Lower lobe of right lung (tissue), 2 donors: Measurements from ENCODE around the gene SLC7A5. TPM values are rescaled to one million over a fixed set of nuclear protein-coding genes. Genes with fewer than 3 reads are reported as not detected.

Experiments
- ATAC-seq, 2 donors: fragments of 200-7000 bp; cut with Tn5 transposase; one replicate each; pipeline ENCODE4 v1.9.1; 2020 to 2022; ENCODE audit warnings: mild to moderate bottlenecking in 2 of 2, moderate library complexity in 2 of 2
- DNase-seq: peaks from one replicate; pipeline ENCODE4 v3.0.0-alpha.2; 2020
- H3K27ac ChIP-seq: fragments of 200-600 bp; one replicate; pipeline ENCODE4 v1.8.0; 2022
- H3K27me3 ChIP-seq: fragments of 200-600 bp; one replicate; pipeline ENCODE4 v1.8.0; 2022; ENCODE audit warnings: low read depth
- H3K36me3 ChIP-seq: fragments of 200-600 bp; one replicate; pipeline ENCODE4 v1.8.0; 2022; ENCODE audit warnings: mild to moderate bottlenecking
- H3K4me1 ChIP-seq: fragments of 200-600 bp; one replicate; pipeline ENCODE4 v1.8.0; 2022
- H3K4me3 ChIP-seq: fragments of 200-600 bp; one replicate; pipeline ENCODE4 v1.8.0; 2022; ENCODE audit warnings: mild to moderate bottlenecking
- H3K9me3 ChIP-seq: fragments of 200-600 bp; one replicate; pipeline ENCODE4 v1.8.0; 2022
- CTCF ChIP-seq: fragments of 200-600 bp; IDR thresholded peaks from one replicate; pipeline ENCODE4 v1.8.0; 2022; ENCODE audit warnings: antibody characterized with exemption, mild to moderate bottlenecking
- intact Hi-C: fragments of 100-400 bp; cut with DNase I; formaldehyde crosslinking; loops from one replicate; pipeline ENCODE4 v1.11.0; 2022
- total RNA-seq: library from RNA; stranded (reverse); fragmentation: NEBNext Ultra II Directional; extraction: Animal tissue kit (Norgen Biotek cat#: 25700); gene quantifications from one replicate; pipeline ENCODE4 v1.2.1, GENCODE V29; 2021
- donor health status: DM: no; HTN: yes; CAD: no; lungs with severe emphysema.

The SLC7A5 gene
- total RNA-seq, 1 donor from 2014 or later: 10.7 TPM

GRCh38 chr16:87824016-87824990 is 45.0 kb downstream of the SLC7A5 start:
- DNase-seq (no peak), ATAC-seq (no peak)
- no peak for TF ChIP-seq CTCF
- Histone ChIP-seq H3K9me3 (no peaks in the 10 kb centered on the region), H3K36me3 (no peaks in the 10 kb centered on the region), H3K4me1 (no peaks in the 10 kb centered on the region), H3K27me3 (peaks cover 8% of the 10 kb centered on the region), H3K4me3 (no peak overlapping the region), H3K27ac (no peak overlapping the region)
- intact Hi-C loops: no loop called here

GRCh38 chr16:87823181-87823929 is 46.0 kb downstream of the SLC7A5 start:
- ATAC-seq (no peak), DNase-seq (no peak)
- Histone ChIP-seq H3K36me3 (no peaks in the 10 kb centered on the region), H3K9me3 (no peaks in the 10 kb centered on the region), H3K27ac (no peak overlapping the region), H3K27me3 (peaks cover 8% of the 10 kb centered on the region), H3K4me3 (no peak overlapping the region), H3K4me1 (no peaks in the 10 kb centered on the region)
- TF ChIP-seq CTCF: no peak
- intact Hi-C loops: no loop called here

- no peaks in the 10 kb centered on the region for H3K36me3 ChIP-seq
- no peaks in the 10 kb centered on the region for H3K4me1 ChIP-seq
- ATAC-seq (no peak), DNase-seq (no peak)
- H3K27me3 ChIP-seq: peaks cover 8% of the 10 kb centered on the region
- peaks cover 5% of the 10 kb centered on the region for H3K9me3 ChIP-seq
- H3K27ac ChIP-seq: no peak overlapping the region
- intact Hi-C loops: no loop called here
- no peak for TF ChIP-seq CTCF
- H3K4me3 ChIP-seq: no peak overlapping the region
Observed at GRCh38 chr16:87822108-87822970, 47.0 kb downstream of the SLC7A5 start.

DNA sequence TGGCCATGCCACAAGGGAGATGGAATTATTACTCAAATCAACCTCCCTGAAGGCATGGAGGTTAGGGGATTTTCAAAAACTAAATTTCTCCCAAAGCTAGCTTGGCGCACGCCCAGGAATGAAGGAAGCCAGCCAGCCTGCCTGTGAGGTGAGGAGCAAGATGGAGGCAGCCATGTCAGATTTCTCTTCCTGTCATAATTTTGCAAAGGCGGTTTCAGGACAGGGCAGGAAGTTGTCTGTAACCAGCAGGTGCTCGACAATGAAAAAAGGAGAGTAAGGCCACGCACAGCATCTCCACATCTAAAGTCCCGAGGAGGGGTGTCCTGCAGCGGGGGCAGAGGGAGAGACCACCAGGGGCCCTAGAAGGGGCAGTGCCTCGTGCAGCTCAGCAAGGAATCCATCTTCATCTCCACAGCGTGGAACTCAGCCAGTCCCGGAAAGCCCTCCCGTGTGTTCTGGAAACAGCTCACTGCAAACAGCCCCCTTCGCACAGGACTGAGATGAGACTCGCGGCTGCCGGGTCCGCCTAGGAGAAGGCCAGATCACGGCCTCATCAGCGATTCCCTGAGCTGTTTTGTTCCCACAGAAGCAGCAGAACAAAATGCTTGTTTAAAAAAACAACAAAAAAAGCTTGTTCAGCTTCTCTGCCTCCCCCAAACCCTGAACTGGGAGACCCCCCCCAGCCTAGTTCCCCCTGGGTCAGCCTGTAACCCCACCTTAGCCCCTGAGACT is 47.8 kb downstream of the SLC7A5 start:
- H3K36me3 ChIP-seq: no peaks in the 10 kb centered on the region

More for the DNA sequence above, 47.8 kb downstream of the SLC7A5 start:
- no peak for ATAC-seq
- Histone ChIP-seq H3K4me3 (no peak overlapping the region), H3K27me3 (peaks cover 8% of the 10 kb centered on the region), H3K27ac (no peak overlapping the region), H3K9me3 (peaks cover 10% of the 10 kb centered on the region), H3K4me1 (no peaks in the 10 kb centered on the region)
- intact Hi-C loops: no loop called here
- no peak for DNase-seq
- TF ChIP-seq CTCF: no peak
